ENCODE data around the gene FGFR1OP2. TPM values are rescaled to one million over a fixed set of nuclear protein-coding genes. Genes with fewer than 3 reads are reported as not detected.
A peak's percentile ranks its signal among the peaks of the same experiment; 100 is the strongest.

The FGFR1OP2 gene
- total and polyA plus RNA-seq, 8 donors = 12.3 to 94.2 (median 30.8) TPM

DNA sequence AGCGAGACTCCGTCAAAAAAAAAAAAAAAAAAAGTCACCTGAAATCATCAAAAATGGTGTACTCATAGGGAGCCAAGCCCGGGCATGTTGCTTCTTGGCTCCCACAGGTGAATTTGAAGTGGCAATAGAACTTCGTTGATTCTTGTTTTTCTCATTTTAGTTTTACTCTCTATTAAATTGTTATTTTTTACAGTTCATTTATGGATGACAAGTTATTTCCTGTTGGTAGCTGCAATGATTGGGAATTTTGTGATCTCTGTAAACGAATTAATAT is 74.6 kb downstream of the FGFR1OP2 start:
- H3K27me3 ChIP-seq = no peaks in the 10 kb centered on the region
- WGBS, 5 donors = 50 to 66% (median 59%) methylated on average over 5 of the region's 5 CpGs
- intact Hi-C loops (cut with DNase I; ENCODE audit: low total_unique reads) = no loop called here
- no peak for DNase-seq
- H3K27ac ChIP-seq = peak overlapping the region; percentile 27 to 96 (median 91)
- TF ChIP-seq EP300 (IDR thresholded peaks at IDR 0.05) (no peak), POLR2AphosphoS5 (IDR thresholded peaks at IDR 0.05) (no peak), POLR2A (IDR thresholded peaks at IDR 0.05) (no peak)
- TF ChIP-seq, protein P1, sequence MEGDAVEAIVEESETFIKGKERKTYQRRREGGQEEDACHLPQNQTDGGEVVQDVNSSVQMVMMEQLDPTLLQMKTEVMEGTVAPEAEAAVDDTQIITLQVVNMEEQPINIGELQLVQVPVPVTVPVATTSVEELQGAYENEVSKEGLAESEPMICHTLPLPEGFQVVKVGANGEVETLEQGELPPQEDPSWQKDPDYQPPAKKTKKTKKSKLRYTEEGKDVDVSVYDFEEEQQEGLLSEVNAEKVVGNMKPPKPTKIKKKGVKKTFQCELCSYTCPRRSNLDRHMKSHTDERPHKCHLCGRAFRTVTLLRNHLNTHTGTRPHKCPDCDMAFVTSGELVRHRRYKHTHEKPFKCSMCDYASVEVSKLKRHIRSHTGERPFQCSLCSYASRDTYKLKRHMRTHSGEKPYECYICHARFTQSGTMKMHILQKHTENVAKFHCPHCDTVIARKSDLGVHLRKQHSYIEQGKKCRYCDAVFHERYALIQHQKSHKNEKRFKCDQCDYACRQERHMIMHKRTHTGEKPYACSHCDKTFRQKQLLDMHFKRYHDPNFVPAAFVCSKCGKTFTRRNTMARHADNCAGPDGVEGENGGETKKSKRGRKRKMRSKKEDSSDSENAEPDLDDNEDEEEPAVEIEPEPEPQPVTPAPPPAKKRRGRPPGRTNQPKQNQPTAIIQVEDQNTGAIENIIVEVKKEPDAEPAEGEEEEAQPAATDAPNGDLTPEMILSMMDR (IDR thresholded peaks at IDR 0.05) = no peak
- H3K36me3 ChIP-seq = no peaks in the 10 kb centered on the region
- peaks cover 22 to 73% (median 45%) of the 10 kb centered on the region in 4 donors for H3K4me1 ChIP-seq
- H3K4me3 ChIP-seq = peak overlapping the region; percentile 85 to 96 (median 90)
- no peaks in the 10 kb centered on the region for H3K9me3 ChIP-seq

DNA sequence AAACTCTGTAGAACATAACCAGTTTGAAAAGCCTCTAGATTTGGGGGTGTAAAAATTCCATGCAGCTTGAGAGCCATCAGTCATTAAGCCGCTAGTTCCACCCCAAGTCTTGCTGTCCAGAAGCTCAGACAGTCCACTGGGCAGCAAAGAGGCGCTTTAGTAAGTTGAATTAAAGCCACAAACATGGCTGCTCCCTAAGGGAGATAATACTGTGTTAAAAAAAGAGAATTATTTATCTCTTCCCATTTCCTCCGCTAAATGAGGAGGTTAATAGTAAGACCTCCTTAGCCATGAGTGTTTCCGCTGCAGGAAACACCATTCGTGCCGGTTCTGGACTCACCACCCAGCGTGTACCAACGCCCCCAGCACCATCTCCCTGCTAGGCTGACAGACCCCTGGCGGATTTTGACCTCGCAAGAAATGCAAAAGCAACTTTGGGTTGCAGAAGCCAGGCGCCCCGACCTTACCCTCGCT is 75.4 kb downstream of the FGFR1OP2 start:
- Histone ChIP-seq H3K27ac (peak overlapping the region; percentile 90 to 96 (median 96)), H3K36me3 (no peaks in the 10 kb centered on the region), H3K9me3 (no peaks in the 10 kb centered on the region), H3K4me3 (peak overlapping the region; percentile 85 to 96 (median 90)), H3K27me3 (no peaks in the 10 kb centered on the region), H3K4me1 (peaks cover 22 to 66% (median 45%) of the 10 kb centered on the region in 4 donors)
- DNase-seq = no peak
- TF ChIP-seq, protein P1 (IDR thresholded peaks at IDR 0.05) = no peak
- TF ChIP-seq POLR2AphosphoS5 (IDR thresholded peaks at IDR 0.05) (no peak), POLR2A (IDR thresholded peaks at IDR 0.05) (no peak), EP300 (IDR thresholded peaks at IDR 0.05) (no peak)
- WGBS, 5 donors = 0 to 1% (median 1%) methylated on average over 13 of the region's 13 CpGs
- intact Hi-C loops (cut with DNase I; ENCODE audit: low total_unique reads) = no loop called here

DNA sequence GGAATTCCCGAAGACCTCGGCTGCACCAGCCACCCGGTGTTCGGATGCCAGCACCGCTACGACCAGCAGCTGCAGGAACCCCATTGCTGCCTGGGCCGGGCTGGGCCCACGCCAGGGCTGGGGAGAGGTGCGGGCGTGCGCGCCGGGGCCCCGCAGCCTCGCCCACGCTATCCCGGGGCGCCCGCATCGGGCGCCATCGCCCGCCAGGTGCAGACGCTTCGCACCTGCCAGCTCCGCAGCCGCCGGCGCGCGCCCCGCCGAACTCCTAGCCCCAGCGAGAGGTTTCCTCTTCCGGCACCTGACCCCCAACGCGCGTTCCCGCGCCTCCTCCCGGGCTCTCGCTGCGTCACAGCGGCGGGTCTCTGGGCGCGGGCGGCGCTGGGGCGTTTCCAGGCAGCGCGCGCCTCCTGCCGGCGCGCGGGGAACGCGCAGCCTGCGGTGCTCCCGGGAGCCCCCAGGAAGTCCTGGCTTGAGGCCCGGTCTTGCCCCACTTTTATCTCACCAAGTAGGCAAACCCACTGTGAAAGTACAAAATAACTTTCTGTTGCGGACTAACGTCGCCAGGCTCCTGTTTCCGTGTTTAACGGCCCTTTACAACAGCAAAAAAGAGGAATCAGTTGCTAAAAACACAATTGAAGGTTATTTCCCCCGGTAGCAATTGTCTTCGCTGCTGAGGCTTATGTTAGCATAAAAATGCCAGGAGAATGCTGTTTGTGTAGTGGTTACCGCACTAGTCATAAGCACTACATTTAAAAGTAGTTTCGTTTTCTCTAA is 76.0 kb downstream of the FGFR1OP2 start, which contains the start of gene TM7SF3:
TM7SF3 (minus strand) TSS at position 300 of the 774 bp plus-strand sequence; CDS start at position 84, 216 bp downstream.
- Histone ChIP-seq H3K4me3 (peak within 1 kb of the TSS; percentile 85 to 96 (median 90)), H3K27me3 (no peaks in the 10 kb centered on the region), H3K27ac (peak within 1 kb of the TSS; percentile 90 to 96 (median 96)), H3K9me3 (no peaks in the 10 kb centered on the region), H3K4me1 (peaks cover 22 to 64% (median 45%) of the 10 kb centered on the region in 4 donors), H3K36me3 (no peaks in the 10 kb centered on the region)
- peak; percentile 97 to 98 for DNase-seq
- WGBS, 5 donors = 0 to 1% (median 0%) methylated on average over 42 to 71 of the region's 71 CpGs
- intact Hi-C loops (cut with DNase I; ENCODE audit: low total_unique reads) = no loop called here
- peak; percentile 77 to 86 (median 78) for TF ChIP-seq POLR2AphosphoS5 (IDR thresholded peaks at IDR 0.05)
- TF ChIP-seq, protein P1 (IDR thresholded peaks at IDR 0.05) = peak in 5 of 7 experiments; percentile 71 to 98 (median 94)
- no peak for TF ChIP-seq EP300 (IDR thresholded peaks at IDR 0.05)
- TF ChIP-seq POLR2A (IDR thresholded peaks at IDR 0.05) = no peak

DNA sequence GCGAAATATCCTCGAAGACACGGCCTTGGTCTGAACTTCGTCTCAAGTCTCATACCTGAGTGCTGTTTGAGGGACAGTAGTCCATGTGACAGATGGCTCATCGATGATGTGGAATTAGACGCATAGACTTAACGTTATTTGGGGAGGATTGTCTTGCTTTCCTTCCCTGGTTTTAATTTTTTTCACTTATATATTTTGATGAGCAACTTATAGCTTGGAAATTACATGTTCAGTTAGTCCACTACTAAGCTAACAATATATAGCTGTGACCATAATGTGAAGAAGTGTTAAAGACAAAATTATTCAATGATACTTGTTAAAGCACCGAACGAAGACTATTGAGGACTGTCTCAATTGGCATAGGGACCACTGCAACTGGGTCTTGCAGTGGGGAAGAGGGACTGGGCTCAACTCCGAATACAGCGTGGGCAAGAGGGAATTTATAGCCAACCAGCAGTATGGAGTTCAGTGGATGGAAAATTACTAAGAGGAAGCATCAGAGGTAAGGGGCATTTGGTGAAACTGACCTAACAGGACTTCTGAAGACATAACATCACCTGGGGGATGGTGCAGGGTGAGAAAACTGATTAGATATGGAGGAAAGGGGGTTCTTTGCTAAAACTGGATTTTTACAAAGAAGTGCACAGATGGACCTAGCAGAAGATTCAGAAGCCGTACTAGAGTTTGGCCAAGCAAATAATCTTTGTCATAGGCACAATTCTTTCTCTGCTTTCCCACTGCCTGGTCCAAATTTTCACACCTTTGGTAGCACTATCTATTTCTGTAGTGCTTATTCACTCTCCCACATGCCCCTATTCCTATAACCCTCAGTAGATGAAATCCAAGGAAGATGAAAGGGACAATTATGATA is 76.8 kb downstream of the FGFR1OP2 start:
- peaks cover 22 to 59% (median 43%) of the 10 kb centered on the region in 4 donors for H3K4me1 ChIP-seq
- TF ChIP-seq EP300 (IDR thresholded peaks at IDR 0.05) = no peak
- TF ChIP-seq, protein P1 (IDR thresholded peaks at IDR 0.05) = no peak
- no peak for TF ChIP-seq POLR2A (IDR thresholded peaks at IDR 0.05)
- TF ChIP-seq POLR2AphosphoS5 (IDR thresholded peaks at IDR 0.05) = no peak
- peak overlapping the region; percentile 85 to 96 (median 90) for H3K4me3 ChIP-seq
- H3K9me3 ChIP-seq = no peaks in the 10 kb centered on the region
- peak overlapping the region; percentile 90 to 96 (median 96) for H3K27ac ChIP-seq
- H3K36me3 ChIP-seq = no peaks in the 10 kb centered on the region
- DNase-seq = no peak
- no peaks in the 10 kb centered on the region for H3K27me3 ChIP-seq
- intact Hi-C loops (cut with DNase I; ENCODE audit: low total_unique reads) = no loop called here
- 37 to 46% (median 40%) methylated on average over 12 of the region's 12 CpGs for WGBS, 5 donors

Measured in stomach (tissue), 9 donors.